ENCODE data around the gene AP1G1. TPM values are rescaled to one million over a fixed set of nuclear protein-coding genes. Genes with fewer than 3 reads are reported as not detected.
A peak's percentile ranks its signal among the peaks of the same experiment; 100 is the strongest.

AP1G1 gene
- total RNA-seq, 4 donors from 2014 or later = 74.0 to 114 (median 96.9) TPM

DNA sequence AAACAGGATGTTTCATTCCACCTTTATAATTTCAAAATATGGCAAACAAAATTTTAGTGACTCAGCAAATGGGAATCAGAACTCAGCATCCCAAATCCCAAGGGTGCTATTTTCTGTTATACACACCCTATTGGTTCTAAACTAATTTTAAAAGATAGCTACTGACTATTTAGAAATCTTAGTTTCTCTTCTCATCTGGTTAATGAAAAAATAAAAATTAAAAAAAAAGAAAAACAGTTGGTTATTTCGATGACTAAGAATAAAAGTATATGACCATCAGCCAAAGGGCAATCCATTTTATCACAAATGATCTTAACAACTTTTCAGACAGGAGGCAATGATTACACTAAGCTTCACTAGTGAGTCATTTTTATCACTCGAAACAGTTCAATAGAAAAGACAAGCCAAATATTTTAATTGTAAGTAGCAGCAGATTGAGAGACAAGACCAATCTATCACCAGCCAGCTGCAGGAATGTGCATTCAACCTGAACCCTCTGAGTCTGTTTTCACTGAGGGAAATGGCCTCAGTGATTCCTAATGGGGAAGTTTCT, 99.3 kb downstream of the AP1G1 start:
- DNase-seq = peak in 1 of 2 donors; percentile 13
- intact Hi-C loops (cut with DNase I) = no loop called here
- WGBS, 2 donors = 52 to 61% methylated on average over 2 of the region's 2 CpGs
- no peaks in the 10 kb centered on the region for H3K36me3 ChIP-seq
- TF ChIP-seq POLR2A (IDR thresholded peaks at IDR 0.05) = no peak
- TF ChIP-seq, protein P1, sequence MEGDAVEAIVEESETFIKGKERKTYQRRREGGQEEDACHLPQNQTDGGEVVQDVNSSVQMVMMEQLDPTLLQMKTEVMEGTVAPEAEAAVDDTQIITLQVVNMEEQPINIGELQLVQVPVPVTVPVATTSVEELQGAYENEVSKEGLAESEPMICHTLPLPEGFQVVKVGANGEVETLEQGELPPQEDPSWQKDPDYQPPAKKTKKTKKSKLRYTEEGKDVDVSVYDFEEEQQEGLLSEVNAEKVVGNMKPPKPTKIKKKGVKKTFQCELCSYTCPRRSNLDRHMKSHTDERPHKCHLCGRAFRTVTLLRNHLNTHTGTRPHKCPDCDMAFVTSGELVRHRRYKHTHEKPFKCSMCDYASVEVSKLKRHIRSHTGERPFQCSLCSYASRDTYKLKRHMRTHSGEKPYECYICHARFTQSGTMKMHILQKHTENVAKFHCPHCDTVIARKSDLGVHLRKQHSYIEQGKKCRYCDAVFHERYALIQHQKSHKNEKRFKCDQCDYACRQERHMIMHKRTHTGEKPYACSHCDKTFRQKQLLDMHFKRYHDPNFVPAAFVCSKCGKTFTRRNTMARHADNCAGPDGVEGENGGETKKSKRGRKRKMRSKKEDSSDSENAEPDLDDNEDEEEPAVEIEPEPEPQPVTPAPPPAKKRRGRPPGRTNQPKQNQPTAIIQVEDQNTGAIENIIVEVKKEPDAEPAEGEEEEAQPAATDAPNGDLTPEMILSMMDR (IDR thresholded peaks at IDR 0.05) = no peak
- peaks cover 4 to 10% of the 10 kb centered on the region in 2 donors for H3K4me1 ChIP-seq
- H3K27me3 ChIP-seq = no peaks in the 10 kb centered on the region
- H3K4me3 ChIP-seq (replicated peaks in 1 of 3) = no peak overlapping the region
- no peak overlapping the region for H3K27ac ChIP-seq
- H3K9me3 ChIP-seq = no peaks in the 10 kb centered on the region

DNA sequence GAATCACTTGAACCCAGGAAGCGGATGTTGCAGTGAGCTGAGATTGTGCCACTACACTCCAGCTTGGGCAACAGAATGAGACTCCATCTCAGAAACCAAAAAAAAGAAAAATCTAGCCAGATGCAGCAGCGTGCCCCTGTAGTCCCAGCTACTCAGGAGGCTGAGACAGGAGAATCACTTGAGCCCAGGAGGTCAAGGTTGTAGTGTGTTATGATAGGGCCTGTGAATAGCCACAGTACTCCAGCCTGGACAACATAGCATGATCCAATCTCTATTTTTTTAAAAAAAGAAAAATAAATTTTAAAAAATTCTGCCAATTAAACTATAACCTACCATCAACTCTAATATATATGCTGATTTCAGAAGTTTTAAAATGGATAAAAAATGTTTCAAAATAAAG, 99.9 kb downstream of the AP1G1 start:
- 92 to 98% methylated on average over 2 of the region's 2 CpGs for WGBS, 2 donors
- H3K36me3 ChIP-seq = no peaks in the 10 kb centered on the region
- TF ChIP-seq POLR2A (IDR thresholded peaks at IDR 0.05) = no peak
- TF ChIP-seq, protein P1 (IDR thresholded peaks at IDR 0.05) = no peak
- no peak for DNase-seq
- H3K4me3 ChIP-seq (replicated peaks in 1 of 3) = no peak overlapping the region
- intact Hi-C loops (cut with DNase I) = no loop called here
- H3K27me3 ChIP-seq = no peaks in the 10 kb centered on the region
- H3K4me1 ChIP-seq = peaks cover 4 to 10% of the 10 kb centered on the region in 2 donors
- no peak overlapping the region for H3K27ac ChIP-seq
- H3K9me3 ChIP-seq = no peaks in the 10 kb centered on the region

DNA sequence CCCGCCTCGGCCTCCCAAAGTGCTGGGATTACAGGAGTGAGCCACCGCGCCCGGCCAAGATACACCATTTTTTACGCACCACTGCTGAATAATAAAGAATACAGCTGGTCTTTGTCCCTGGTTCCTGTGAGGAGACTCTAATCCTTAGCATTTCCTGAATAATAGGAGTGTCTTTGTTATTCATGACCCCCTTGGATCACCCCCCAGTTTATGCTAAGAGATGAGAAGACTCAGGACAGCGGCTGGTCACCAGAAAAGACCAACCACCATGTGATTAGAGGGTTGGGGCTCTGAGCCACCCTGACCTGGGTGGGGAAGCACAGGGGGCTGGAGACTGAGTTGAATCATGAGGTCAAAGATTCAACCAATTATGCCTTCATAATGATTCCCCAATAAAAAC, 101.4 kb downstream of the AP1G1 start:
- Histone ChIP-seq H3K4me3 (replicated peaks in 1 of 3) (no peak overlapping the region), H3K9me3 (no peaks in the 10 kb centered on the region), H3K36me3 (no peaks in the 10 kb centered on the region), H3K27ac (no peak overlapping the region), H3K27me3 (no peaks in the 10 kb centered on the region), H3K4me1 (peaks cover 4 to 10% of the 10 kb centered on the region in 2 donors)
- DNase-seq = no peak
- intact Hi-C loops (cut with DNase I) = no loop called here
- TF ChIP-seq, protein P1 (IDR thresholded peaks at IDR 0.05) = no peak
- TF ChIP-seq POLR2A (IDR thresholded peaks at IDR 0.05) = no peak
- WGBS, 2 donors = 95% methylated on average over 7 of the region's 7 CpGs

DNA sequence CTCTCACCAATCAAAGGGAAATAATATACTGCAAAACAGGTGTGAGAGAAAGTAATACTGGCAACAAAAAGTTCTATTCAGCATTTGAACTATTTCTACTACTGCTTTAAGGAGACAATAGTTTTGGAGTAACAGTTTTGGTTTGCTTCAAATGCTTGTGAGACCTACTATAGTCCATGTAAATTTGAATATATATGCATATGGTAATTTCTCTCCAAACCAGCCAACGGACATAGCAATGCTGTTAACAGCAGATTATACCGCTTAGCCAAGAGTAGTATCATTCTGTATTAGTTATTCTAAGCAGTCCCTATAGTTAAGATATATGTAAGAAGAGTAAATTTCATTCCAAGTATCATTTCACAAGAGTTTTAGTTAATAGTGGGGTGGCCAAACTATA, 102.6 kb downstream of the AP1G1 start:
- WGBS, 2 donors = 96 to 98% methylated on average over 2 of the region's 2 CpGs
- no peak for TF ChIP-seq POLR2A (IDR thresholded peaks at IDR 0.05)
- TF ChIP-seq, protein P1 (IDR thresholded peaks at IDR 0.05) = no peak

DNA sequence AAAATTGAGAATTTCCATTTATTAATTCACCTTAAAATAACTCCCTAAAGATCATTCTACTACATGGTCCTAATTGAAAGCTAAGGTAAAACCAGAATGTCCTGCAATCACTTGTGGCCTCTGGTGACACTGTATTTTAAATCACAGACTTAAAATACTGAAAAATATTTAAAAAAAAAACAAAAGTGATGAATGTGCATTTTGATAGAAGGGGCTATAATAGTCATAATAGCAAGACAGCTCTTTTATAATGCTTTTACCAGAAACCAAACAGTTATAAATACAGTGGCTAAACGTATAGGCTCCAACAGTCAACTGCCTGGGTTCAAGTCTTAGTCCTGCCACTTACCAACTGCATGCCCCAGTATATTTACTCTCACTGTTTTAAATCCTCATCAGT, 105.3 kb downstream of the AP1G1 start:
- H3K27ac ChIP-seq = no peak overlapping the region
- 89 to 91% methylated on average over 1 of the region's 1 CpG for WGBS, 2 donors
- no peak overlapping the region for H3K4me3 ChIP-seq (replicated peaks in 1 of 3)
- TF ChIP-seq POLR2A (IDR thresholded peaks at IDR 0.05) = no peak
- TF ChIP-seq, protein P1 (IDR thresholded peaks at IDR 0.05) = no peak
- no peaks in the 10 kb centered on the region for H3K9me3 ChIP-seq
- no peaks in the 10 kb centered on the region for H3K36me3 ChIP-seq
- no peak for DNase-seq
- H3K4me1 ChIP-seq = no peaks in the 10 kb centered on the region
- intact Hi-C loops (cut with DNase I) = no loop called here
- no peaks in the 10 kb centered on the region for H3K27me3 ChIP-seq

More for the DNA sequence above, 102.6 kb downstream of the AP1G1 start:
- Histone ChIP-seq H3K4me3 (replicated peaks in 1 of 3) (no peak overlapping the region), H3K9me3 (no peaks in the 10 kb centered on the region), H3K27ac (no peak overlapping the region), H3K27me3 (no peaks in the 10 kb centered on the region), H3K4me1 (peaks cover 4 to 10% of the 10 kb centered on the region in 2 donors), H3K36me3 (no peaks in the 10 kb centered on the region)
- no peak for DNase-seq
- intact Hi-C loops (cut with DNase I) = no loop called here

Data from thyroid gland (tissue), 4 donors.